Fibroblast of lung (primary cell): Measurements from ENCODE around the gene CCT8. TPM values are rescaled to one million over a fixed set of nuclear protein-coding genes. Genes with fewer than 3 reads are reported as not detected.

ENCODE experiments used
- DNase-seq, 2 donors: peaks; one replicate each; pipeline versions ENCODE4 v3.0.0 to v3.0.0-alpha.2; 2010; ENCODE audit warnings: low read depth in 2 of 2
- H2AFZ ChIP-seq: 2 replicates; pipeline ENCODE4 v1.5.1; 2012; ENCODE audit warnings: low read length, control low read depth, inconsistent platforms
- H3K27ac ChIP-seq: 2 replicates; pipeline ENCODE4 v1.5.1; 2011; ENCODE audit warnings: low read length, control low read depth; ENCODE audit not compliant: insufficient read depth
- H3K27me3 ChIP-seq: 2 replicates; pipeline ENCODE4 v1.5.1; 2011; ENCODE audit warnings: mild to moderate bottlenecking, low read length; ENCODE audit not compliant: control insufficient read depth, insufficient read depth
- H3K36me3 ChIP-seq: 2 replicates; pipeline ENCODE4 v1.5.1; 2011; ENCODE audit warnings: low read length; ENCODE audit not compliant: control insufficient read depth, insufficient read depth
- H3K4me1 ChIP-seq: 2 replicates; pipeline ENCODE4 v1.5.1; 2011; ENCODE audit warnings: low read length; ENCODE audit not compliant: control insufficient read depth, insufficient read depth; ENCODE audit errors: extremely low read depth
- H3K4me2 ChIP-seq: 2 replicates; pipeline ENCODE4 v1.5.1; 2011; ENCODE audit warnings: low read length, control low read depth; ENCODE audit not compliant: insufficient read depth; ENCODE audit errors: extremely low read depth
- H3K4me3 ChIP-seq, 4 experiments: fragments of 200-600 bp in 1 of 4; sonication (generic) in 1 of 4; replicated peaks in 1 of 4; 2 replicates each; pipeline ENCODE4 v1.5.1; 2011 to 2016; ENCODE audit warnings: low read length in 4 of 4, low read depth in 3 of 4, mild to moderate bottlenecking in 3 of 4, control low read depth in 2 of 4, inconsistent platforms in 1 of 4, mixed read lengths in 1 of 4; ENCODE audit not compliant: insufficient read depth in 1 of 4; ENCODE audit errors: control extremely low read depth in 1 of 4
- H3K79me2 ChIP-seq: 2 replicates; pipeline ENCODE4 v1.5.1; 2012; ENCODE audit warnings: mild to moderate bottlenecking, low read length, inconsistent platforms; ENCODE audit not compliant: control insufficient read depth, insufficient read depth
- H3K9ac ChIP-seq: 2 replicates; pipeline ENCODE4 v1.5.1; 2011; ENCODE audit warnings: mild to moderate bottlenecking, low read length, control low read depth; ENCODE audit not compliant: insufficient read depth
- H3K9me3 ChIP-seq: 2 replicates; pipeline ENCODE4 v1.5.1; 2012; ENCODE audit warnings: low read depth, low read length; ENCODE audit not compliant: control insufficient read depth, insufficient read depth
- H4K20me1 ChIP-seq: 2 replicates; pipeline ENCODE4 v1.5.1; 2011; ENCODE audit warnings: low read length; ENCODE audit not compliant: control insufficient read depth, insufficient read depth; ENCODE audit errors: extremely low read depth
- EZH2 ChIP-seq: IDR thresholded peaks from 2 replicates; pipeline ENCODE4 v1.5.1; 2012; ENCODE audit warnings: low read length, control low read depth, mild to moderate bottlenecking; ENCODE audit errors: missing control alignments
- polyA plus RNA-seq, 2 donors: library from polyadenylated mRNA; depleted of rRNA in 1 of 2; stranded (reverse) in 1 of 2; unstranded in 1 of 2; fragments of >200 nt; gene quantifications; 2 replicates each; pipeline ENCODE4 v1.2.1, GENCODE V29; 2011 to 2012; ENCODE audit warnings: missing spikeins in 1 of 2
- total RNA-seq: library from RNA; depleted of rRNA; stranded (reverse); fragments of >200 nt; gene quantifications from 2 replicates; pipeline ENCODE4 v1.2.1, GENCODE V29; 2014
- TF ChIP-seq, protein P1 (sequence below), 2 donors: IDR thresholded peaks in 1 of 2; conservative IDR thresholded peaks in 1 of 2; 1 replicate in 1 of 2; 2 replicates in 1 of 2; pipeline ENCODE4 v1.5.1; 2011 to 2012; ENCODE audit warnings: low read length in 2 of 2, control low read depth in 1 of 2, inconsistent platforms in 1 of 2, low read depth in 1 of 2, mild to moderate bottlenecking in 1 of 2

CCT8 gene
- total and polyA plus RNA-seq, 2 donors (not counting 1 experiment from before 2014, with no cell fraction given), result 207 to 209 TPM

DNA sequence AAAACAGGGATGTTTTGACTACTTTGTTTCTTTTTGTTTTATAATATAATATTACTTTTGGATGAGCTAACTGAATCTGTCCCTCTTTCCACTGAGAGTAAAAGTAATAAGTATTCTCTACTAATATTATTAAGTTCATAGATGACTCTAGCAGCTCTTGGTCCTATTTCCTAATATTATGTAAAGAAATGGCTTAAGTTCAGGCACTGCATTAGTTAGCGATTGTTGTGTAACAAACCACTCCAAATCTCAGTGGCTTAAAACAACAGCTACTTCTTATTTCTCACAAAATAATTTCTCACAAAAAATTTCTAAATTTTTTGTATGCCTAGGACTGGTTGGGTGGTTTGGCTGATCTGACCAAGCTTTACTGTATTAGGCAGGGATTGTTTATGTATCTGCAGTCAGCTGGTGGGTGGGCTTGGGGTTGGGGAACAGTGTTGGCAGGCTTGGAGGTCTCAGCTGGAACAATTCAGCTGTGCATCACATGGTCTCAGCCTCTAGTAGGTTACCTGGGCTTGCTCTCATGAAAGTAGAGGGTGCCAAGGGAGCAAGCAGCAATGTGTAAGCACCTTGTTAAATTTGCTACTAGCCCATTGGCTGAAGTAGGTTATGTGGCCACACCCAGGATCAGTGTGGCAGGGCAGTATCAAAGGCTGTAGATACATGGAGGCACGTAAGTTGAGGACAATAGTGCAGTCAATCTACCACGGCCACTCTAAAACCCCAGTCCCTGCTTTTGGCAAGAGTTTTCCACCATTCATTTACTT, 8.8 kb upstream of the CCT8 start:
- Histone ChIP-seq H3K27ac (no peak overlapping the region), H3K9me3 (no peaks in the 10 kb centered on the region), H3K27me3 (no peaks in the 10 kb centered on the region), H3K36me3 (no peaks in the 10 kb centered on the region), H3K9ac (no peak overlapping the region), H2AFZ (no peak overlapping the region), H3K4me3 (no peak overlapping the region), H3K4me1 (peaks cover 5% of the 10 kb centered on the region), H3K4me2 (no peak overlapping the region), H4K20me1 (no peaks in the 10 kb centered on the region), H3K79me2 (no peaks in the 10 kb centered on the region)
- no peak for DNase-seq
- no peak for TF ChIP-seq EZH2
- TF ChIP-seq, protein P1, sequence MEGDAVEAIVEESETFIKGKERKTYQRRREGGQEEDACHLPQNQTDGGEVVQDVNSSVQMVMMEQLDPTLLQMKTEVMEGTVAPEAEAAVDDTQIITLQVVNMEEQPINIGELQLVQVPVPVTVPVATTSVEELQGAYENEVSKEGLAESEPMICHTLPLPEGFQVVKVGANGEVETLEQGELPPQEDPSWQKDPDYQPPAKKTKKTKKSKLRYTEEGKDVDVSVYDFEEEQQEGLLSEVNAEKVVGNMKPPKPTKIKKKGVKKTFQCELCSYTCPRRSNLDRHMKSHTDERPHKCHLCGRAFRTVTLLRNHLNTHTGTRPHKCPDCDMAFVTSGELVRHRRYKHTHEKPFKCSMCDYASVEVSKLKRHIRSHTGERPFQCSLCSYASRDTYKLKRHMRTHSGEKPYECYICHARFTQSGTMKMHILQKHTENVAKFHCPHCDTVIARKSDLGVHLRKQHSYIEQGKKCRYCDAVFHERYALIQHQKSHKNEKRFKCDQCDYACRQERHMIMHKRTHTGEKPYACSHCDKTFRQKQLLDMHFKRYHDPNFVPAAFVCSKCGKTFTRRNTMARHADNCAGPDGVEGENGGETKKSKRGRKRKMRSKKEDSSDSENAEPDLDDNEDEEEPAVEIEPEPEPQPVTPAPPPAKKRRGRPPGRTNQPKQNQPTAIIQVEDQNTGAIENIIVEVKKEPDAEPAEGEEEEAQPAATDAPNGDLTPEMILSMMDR (conservative IDR thresholded peaks at IDR 0.05 in 1 of 2, IDR thresholded peaks at IDR 0.05 in 1 of 2; ENCODE audit: low read depth in 1 of 2, low read length in 2 of 2), result no peak

DNA sequence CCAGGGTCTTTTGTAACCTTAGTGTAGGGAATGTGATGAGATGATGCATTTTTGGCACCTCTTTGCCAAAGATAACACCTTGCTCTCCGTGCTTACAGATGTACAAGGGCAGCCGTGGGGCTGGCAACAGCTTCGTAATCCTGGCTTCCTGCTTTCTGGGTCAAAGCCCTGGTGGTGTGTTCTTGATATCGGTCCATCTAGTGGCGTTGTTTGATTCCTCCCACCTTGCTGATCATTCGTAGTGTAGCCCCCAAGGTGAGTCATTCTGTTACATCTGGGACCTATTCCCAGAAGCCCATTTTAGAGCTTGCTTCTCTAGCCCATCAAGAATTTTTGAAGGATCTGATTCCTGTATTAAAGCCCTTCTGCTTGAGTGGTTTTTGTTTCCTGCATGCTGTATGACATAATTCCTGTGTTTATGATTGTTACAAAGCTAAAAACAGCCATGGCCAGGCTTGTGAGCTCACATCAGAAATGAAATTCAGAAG, 7.0 kb upstream of the CCT8 start:
- Histone ChIP-seq H3K36me3 (no peaks in the 10 kb centered on the region), H3K27ac (no peak overlapping the region), H3K79me2 (no peaks in the 10 kb centered on the region), H3K4me1 (peaks cover 5% of the 10 kb centered on the region), H3K9ac (no peak overlapping the region), H3K27me3 (no peaks in the 10 kb centered on the region), H3K9me3 (no peaks in the 10 kb centered on the region), H3K4me3 (no peak overlapping the region), H3K4me2 (peak overlapping the region; percentile 27), H4K20me1 (no peaks in the 10 kb centered on the region), H2AFZ (peak overlapping the region; percentile 29)
- no peak for TF ChIP-seq EZH2
- TF ChIP-seq, protein P1 (conservative IDR thresholded peaks at IDR 0.05 in 1 of 2, IDR thresholded peaks at IDR 0.05 in 1 of 2; ENCODE audit: low read depth in 1 of 2, low read length in 2 of 2), result no peak
- peak in 1 of 2 donors; percentile 74 for DNase-seq

DNA sequence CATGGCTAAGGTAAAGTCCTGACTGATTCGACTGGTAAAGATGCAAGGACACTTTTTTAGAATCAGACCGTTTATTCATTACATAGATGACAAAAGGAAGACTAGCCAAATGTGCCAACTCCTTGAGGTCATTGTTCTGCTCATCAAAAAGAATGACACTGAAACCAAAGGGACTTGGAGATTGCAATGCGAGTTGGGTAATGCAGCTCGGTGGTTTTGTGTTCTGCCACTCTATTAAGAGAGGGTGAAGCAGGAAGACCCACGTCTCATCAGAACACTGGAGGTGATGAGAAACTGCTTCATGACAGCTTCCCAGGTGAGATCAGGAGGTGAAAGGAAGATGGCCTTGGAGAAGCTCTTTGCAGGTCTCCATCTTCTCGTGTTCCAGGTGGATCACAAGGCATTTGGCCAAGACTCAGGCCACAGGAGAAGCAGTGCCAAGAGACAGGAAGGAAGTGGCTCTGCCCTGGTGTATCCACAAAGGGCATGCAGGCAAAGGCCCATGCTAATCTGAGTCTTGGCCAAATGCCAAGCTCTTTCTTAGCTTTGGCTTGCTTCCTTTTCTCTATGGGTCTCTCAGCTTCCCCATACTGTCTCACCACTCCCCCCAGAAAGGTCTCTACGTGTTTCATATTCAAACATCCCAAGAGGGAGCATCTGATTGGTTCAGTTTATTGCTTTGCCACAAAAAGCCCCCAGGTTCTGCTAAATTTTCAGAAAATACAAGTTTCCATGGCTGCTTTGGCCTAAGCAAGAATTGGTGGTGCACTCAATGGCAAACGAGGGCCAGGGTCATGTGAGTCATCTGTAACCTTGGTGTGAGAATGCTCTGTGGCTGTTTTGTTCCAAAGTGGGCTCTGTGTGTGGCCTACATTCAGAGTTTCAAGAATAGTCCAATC, 5.7 kb upstream of the CCT8 start:
- Histone ChIP-seq H3K36me3 (no peaks in the 10 kb centered on the region), H3K79me2 (no peaks in the 10 kb centered on the region), H3K9ac (no peak overlapping the region), H3K27me3 (no peaks in the 10 kb centered on the region), H3K4me1 (peaks cover 5% of the 10 kb centered on the region), H3K4me2 (no peak overlapping the region), H3K27ac (no peak overlapping the region), H4K20me1 (no peaks in the 10 kb centered on the region), H3K4me3 (no peak overlapping the region), H2AFZ (no peak overlapping the region), H3K9me3 (no peaks in the 10 kb centered on the region)
- TF ChIP-seq, protein P1 (conservative IDR thresholded peaks at IDR 0.05 in 1 of 2, IDR thresholded peaks at IDR 0.05 in 1 of 2; ENCODE audit: low read depth in 1 of 2, low read length in 2 of 2), result no peak
- no peak for TF ChIP-seq EZH2
- DNase-seq, result no peak
